Right kidney (tissue), 1 donor: Measurements from ENCODE around the gene MESD.

ENCODE experiments used
- DNase-seq: peaks from one replicate; pipeline ENCODE4 v3.0.0-alpha.2; 2016

The MESD gene

GRCh38 chr15:80936288-80937078, 53.1 kb downstream of the MESD start:
- no peak for DNase-seq

GRCh38 chr15:80934761-80935221, 54.8 kb downstream of the MESD start:
- DNase-seq: no peak

GRCh38 chr15:80932989-80933388, 56.6 kb downstream of the MESD start:
- DNase-seq: peak; percentile 11

- no peak for DNase-seq
Observed at GRCh38 chr15:80932513-80932815, 57.2 kb downstream of the MESD start.

GRCh38 chr15:80931721-80932512, 57.7 kb downstream of the MESD start:
- DNase-seq: no peak

- DNase-seq: no peak
Observed at GRCh38 chr15:80931191-80931590, 58.4 kb downstream of the MESD start.

GRCh38 chr15:80929689-80930088, 59.9 kb downstream of the MESD start:
- no peak for DNase-seq

GRCh38 chr15:80929225-80929624, 60.4 kb downstream of the MESD start:
- no peak for DNase-seq

- DNase-seq: no peak
Observed at GRCh38 chr15:80926126-80926525, 63.5 kb downstream of the MESD start.

- DNase-seq: no peak
Observed at GRCh38 chr15:80925597-80926059, 64.0 kb downstream of the MESD start.

- DNase-seq: no peak
Observed at GRCh38 chr15:80924278-80924677, 65.3 kb downstream of the MESD start.

- DNase-seq: no peak
Observed at GRCh38 chr15:80923668-80924067, 66.0 kb downstream of the MESD start.

- no peak for DNase-seq
Observed at GRCh38 chr15:80921736-80922410, 67.7 kb downstream of the MESD start.

GRCh38 chr15:80920271-80920699, 69.3 kb downstream of the MESD start:
- DNase-seq: no peak

- no peak for DNase-seq
Observed at GRCh38 chr15:80918196-80918783, 71.3 kb downstream of the MESD start.

- DNase-seq: no peak
Observed at GRCh38 chr15:80916056-80916455, 73.6 kb downstream of the MESD start.

- no peak for DNase-seq
Observed at GRCh38 chr15:80915472-80915871, 74.1 kb downstream of the MESD start.

- DNase-seq: no peak
Observed at GRCh38 chr15:80913541-80913940, 76.1 kb downstream of the MESD start.

GRCh38 chr15:80912673-80913072, 76.9 kb downstream of the MESD start:
- no peak for DNase-seq

GRCh38 chr15:80911821-80912220, 77.8 kb downstream of the MESD start:
- DNase-seq: no peak

GRCh38 chr15:80906159-80906766, 83.4 kb downstream of the MESD start:
- peak; percentile 38 for DNase-seq

- DNase-seq: peak; percentile 45
Observed at GRCh38 chr15:80904998-80905397, 84.6 kb downstream of the MESD start.
